ENCODE data around the gene PEPD.

The PEPD gene

DNA sequence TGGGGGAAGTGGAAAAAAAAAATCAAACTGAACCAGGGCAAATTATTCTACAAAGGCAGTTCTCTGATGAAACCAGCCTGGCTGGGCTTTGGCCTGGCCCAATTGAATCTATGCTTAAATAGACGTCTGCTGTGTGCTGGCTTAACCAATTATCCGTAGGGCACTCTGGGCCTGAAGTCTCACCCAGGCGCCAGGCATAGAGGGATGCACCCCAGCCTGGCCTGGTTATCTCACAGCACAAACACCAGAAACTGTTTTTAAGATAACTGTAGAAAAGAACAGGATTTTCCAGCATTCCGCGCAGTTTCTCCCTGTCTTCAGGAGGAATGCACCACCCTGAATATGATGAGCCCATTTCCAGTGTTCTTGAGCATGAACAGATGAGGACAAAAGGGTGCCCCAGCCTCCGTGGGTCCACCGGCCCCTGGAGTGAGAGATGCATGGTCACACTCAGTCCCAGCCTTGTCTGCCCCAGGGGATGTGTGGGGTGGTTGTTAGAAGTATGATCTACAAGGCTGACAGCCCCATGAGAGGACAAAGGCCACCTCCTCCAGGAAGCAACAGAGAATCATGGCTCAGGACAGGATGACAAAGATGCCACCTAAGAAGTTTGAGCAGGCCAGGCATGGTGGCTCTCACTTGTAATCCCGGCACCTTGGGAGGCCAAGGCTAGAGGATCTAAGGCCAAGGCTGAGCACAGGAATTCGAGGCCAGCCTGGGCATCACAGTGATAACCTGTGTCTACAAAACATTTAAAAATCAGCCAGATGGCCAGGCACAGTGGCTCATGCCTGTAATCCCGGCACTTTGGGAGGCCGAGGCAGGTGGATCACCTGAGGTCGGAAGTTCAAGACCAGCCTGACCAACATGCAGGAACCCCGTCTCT is 50.2 kb downstream of the PEPD start:
- DNase-seq: no peak

DNA sequence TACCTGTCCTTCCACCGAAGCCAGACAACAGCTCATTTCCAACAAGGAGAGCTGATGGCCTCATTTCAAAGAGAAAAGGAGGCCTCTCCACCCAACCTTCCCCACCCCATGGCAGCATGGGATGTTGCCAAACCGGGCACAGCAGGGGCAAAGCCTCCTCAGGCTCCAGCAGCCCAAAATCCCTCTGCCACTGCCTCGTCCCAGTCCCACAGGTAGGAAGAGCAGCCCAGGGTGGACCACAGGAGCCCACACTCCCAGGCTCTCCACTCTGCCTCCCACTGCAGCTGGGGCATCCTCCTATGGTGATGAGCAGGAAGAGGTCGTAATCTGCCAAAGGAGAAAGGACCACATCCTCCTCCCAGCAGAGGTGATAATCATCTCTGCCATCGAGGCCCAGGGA is 50.9 kb downstream of the PEPD start:
- DNase-seq: no peak

DNA sequence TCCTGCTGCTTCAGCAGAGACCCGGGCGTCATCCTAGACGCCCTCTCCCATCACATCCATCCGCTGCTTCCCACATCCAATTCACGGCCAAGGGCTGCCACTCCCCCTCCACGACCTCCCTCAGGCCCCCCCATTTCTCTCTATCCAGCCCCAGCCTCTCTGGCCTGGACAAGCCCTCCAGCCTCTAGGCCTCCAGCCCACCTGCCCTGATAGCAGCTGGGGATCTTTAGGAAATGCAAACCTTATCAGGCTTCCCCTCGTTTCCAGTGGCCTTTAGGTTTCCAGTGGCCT is 51.6 kb downstream of the PEPD start:
- no peak for DNase-seq

DNA sequence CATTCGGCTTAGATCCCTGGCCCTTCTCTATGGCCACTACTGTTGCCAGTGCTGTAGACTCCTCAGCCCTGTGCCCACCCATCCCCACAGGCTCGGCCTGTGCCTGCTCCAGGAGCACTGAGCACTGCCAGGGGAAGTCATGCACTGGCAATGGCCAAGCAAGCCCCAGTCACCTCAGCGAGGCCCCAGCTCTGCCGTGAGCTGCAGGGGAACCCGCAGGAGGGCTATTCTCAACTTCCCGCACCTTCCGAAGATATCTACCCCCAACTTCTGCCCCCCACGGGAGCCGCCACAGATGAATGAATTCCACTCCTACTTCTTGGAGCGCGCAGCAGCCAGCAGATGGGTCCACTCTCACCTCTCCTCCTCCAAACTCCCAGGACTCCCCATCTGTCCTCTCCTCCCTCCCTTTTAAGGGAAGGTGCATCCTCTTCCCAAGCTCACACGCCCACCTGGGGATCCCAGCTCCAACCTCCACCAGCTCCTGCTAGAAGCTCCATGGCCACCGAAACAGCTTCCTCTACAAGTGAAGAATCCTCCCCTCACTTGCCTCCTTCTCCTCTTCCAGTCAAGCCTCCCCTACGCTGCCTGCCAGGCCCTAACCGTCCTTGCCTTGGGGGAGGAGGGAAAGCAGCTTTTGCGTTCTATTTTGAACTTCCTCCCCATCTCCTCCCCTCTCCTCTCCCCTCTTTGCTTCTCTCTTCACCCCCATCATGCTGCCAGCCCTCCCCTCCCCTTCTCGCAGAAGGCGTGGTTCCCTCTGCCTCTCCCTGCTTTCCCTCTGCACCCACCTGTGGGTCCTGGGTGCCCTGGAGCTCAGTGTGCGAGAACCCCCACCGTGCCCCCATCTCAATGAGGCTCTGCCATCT is 52.2 kb downstream of the PEPD start:
- DNase-seq: no peak

DNA sequence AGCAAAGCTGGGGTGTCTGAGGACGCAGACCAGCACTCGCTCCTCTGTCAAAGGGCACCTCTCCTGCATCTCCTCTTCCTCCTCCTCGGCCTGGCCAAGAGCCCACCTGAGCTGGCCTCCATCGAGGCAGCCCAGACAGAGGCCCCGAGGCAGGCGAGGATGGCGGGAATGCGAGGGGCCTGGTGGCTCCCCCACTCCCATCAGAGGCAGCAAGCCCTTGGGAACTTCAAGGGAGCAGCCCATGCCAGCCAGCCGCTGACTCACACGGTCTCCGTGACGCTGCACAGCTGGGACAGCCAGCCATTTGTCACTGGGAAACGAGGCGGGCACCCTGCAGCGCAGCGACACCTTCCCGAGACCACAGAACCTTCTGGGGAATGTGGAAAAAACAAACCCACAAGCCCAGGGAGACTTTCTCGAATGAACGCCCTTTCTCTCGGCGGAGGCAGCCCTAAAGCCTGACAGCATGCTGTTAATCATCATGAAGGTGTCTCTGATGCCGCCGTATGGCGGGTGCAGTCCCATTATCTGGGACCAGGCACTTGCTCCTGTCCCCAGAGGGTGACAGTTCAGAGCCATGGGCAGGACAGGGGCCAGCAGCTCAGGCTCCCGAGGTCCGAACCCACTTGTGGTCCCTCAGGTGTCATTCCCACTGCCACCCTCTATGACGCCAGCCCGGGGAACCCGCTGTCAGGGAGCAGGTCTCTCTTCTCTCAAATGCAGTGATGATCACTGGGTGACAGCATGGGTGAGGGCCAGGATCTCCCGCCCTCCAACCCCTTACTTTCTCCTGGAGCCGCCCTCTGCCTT is 53.0 kb downstream of the PEPD start:
- no peak for DNase-seq

DNA sequence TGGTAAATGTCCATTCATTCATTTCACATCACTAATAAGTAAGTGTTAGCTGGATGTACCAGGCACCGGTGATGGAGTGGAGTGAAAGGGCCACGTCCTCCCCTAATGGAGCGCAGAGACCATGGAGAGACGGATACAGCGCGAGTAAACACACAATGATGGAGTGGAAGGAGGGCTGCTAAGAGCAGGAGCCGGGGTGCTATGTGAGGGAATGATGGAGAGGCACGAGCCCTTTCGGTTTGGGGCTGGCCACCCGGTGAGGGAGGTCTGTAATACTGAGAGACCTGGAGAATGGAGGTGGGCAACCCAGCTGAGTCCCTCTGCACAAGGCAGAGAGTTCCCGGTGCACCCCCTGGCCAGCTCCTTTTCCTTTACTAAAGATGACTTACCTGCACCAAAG is 53.7 kb downstream of the PEPD start:
- DNase-seq: no peak

DNA sequence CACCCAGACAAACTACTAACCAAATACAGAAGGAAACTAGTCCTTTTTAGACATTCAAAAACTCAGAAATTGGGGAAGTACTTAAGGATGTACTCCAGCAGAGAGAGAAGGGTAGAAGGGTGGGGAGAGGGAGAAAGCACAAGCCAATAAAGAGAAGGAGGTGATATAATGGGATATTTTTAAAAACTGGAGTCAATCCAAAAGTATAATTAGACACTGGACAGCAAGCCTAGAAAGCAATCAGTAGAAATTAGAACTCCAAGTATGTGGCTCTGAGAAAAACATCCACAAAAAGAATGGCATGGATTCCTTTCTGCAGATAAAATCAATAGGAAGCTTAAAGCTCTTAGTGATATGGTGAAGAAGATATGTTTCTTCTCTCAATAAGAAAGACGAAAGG is 55.8 kb downstream of the PEPD start:
- no peak for DNase-seq

DNA sequence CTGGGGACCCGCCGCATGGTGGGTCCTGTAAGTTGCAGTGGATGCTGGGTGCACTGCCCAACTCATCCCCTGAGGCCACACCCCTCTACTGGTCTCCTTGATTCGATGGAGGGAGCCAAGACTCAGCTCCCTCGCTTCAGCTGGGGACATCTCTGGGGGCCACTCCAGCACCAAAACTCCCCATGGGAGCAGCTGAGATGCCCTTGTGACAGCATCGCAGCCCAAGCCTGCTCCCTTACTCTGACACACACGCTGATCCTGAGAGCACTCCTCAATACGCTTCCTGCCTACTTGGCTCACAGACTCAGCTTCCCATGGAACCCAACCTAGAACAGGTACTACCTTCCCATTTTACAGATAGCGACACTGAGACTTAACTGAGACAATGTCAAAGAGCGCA is 56.2 kb downstream of the PEPD start:
- DNase-seq: no peak

DNA sequence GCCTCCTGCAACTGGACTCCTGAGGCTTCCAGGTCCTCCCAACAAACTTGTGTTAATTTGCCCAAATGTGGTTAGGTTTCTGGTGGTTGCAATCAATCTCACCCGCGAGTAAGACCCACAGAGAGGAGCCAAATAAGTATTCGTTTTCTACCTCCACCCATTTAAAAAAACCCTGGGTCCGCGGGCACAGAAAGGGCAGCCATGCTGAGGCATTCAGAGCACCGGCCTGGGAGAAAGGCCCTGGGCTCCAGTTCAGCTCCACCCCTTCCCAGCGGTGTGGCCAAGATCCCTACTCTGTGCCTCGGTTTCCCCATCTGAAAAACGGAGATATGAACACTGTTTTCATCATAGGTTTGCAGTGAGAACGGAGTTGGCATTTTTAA is 56.9 kb downstream of the PEPD start:
- DNase-seq: no peak

DNA sequence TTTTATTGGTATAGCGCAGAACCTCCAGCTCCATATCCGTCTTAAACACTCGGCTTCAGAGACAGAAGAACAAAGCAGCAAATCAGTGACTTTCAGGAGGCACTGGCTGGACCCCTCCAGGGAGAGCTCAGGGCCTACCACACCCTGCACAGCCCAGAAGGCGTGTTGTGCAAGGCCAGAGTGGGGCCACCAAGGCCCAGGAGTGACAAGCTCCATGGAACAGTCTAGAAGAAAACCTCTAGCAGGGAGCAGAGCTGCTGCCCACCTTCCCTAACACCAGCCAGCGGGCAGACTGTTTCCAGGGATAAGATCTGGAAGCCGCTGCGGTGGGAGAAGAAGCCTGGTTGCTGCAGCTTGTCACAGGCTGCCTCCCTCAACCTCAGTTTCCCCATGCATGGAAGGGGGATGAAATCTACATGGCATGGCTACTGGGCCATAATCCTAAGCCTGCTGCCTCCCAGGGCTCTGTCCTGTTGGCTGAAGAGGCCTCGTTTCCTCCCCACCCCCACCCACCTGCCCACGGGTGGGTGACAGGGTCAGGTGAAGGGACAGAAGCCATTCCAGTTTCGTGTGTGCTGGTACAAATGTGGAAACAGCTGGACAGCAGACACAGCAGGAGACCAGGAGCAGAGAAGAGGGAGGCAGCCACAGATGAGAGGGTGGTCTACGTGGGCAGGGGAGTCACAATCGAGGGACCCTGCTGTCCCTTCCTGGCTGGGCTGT is 57.4 kb downstream of the PEPD start:
- DNase-seq: no peak

DNA sequence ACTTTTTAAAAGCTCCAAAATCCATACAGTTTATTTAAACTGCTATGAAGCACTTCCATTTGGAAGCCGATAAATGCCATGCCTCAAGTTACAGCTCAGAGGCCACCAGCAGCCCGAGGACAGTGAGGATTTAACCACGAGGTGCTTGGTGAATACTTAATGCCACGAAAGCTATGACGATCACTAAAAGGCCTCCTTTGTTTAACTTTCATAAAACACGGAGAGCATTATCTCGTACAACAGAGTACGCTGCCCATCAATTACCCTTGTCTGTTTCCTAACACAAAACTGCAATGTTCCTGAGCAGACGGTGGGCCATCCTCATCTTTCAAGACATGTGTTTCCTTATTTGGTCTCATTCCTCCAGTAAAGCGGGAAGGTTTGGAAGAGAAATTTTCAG is 58.4 kb downstream of the PEPD start:
- no peak for DNase-seq

DNA sequence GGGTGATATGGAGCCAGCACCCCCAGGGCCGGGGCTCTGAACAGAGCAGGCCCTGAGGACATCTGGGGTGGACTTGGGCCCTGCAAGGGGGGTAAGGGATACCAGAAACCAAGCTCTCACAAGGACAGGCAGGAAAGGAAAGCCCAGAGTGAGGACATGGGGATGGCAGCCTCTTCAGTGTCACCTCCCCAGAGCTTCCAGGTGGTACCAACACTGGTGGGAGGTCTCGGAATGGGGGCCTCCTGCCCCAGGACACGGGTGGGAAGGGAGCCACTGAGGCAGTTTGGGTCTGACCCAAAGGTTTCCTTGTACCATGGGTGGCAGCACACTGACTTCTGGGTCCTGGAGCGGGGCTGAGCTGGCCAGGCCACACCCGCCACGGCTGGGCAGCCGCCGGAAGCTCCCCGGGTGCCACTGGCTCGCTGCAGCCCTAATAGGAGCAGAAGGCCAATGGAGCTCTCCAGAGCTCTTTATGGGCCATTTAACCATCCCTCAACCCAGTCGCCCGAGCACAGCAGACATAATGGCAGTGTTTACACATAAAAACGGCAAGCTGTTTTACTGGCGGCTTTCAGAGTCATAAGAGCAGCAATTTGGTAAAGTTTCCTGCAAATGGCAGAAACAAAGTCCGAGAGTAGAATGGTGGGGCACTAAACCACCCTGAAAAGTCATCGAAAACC is 59.3 kb downstream of the PEPD start:
- peak; percentile 63 for DNase-seq

DNA sequence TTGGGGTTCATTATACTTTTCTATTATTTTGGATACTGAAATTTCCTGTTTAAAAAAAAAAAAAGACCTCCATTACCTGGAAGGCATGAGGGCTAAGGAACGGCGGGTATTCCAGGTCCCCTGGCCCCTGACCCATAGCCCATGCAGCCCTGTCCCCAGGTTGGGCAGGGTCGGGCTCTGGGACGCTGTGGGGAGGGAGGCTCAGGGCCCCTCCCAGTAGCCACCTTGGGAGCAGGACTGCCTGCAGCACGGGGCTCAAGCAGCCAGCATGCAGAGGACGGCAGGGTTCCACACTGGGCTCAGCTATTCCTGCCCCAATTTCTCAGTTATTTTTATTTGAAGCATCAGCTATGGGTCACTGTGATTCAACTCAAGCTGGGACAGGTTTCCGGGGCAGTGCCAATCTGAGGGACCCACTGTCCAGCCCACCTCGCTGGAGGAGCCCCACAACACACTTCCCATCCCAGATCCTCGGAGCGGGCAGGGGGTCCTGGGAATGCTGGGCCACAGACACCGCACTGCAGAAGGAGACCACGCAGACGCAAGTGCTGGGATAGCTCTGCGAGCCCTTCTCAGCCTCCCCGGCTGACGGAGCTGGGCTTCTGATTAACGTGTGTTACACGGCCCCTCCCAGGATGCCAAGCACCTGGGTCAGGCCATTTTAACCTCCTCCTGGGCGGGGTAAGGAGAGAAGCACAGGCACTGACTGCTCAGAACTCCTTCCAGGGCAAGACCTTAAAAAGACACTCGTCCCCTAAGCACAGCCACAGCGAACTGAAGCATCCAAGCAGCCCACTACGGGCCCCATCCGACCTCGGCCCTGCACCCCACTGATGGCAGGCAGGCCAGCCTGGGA is 60.1 kb downstream of the PEPD start:
- no peak for DNase-seq

DNA sequence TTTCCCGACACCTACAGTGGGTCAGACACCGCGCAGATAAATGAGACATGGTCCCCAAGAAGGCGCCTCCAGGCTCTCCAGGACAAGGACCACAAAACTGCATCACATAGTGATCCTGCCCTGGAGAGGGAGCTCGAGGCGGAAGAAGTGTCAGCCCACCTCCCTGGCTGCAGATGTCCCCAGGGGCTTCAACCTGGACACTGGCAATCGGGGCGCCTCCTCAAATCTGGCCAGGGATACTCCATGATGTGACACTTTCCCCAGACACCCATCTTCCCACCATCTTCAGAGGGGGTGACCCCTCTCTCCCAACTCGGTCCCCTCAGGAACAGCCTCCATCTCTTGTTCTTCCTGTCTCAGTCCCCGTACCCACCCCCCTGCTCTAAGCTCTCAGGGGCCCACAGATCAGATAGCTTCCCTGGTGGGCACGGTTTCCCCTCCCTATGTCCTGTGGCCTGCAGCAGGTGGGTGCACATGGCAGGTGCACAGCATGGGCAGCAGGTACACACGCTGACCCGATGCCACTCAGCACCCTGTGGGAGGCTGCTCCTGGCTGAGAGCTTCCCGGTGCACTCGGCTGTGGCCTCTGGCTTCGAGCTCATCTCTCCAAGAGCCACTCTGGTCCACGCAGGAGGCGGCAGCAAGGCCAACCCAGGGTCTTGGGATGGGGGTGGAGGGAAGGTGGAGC is 61.2 kb downstream of the PEPD start:
- no peak for DNase-seq

DNA sequence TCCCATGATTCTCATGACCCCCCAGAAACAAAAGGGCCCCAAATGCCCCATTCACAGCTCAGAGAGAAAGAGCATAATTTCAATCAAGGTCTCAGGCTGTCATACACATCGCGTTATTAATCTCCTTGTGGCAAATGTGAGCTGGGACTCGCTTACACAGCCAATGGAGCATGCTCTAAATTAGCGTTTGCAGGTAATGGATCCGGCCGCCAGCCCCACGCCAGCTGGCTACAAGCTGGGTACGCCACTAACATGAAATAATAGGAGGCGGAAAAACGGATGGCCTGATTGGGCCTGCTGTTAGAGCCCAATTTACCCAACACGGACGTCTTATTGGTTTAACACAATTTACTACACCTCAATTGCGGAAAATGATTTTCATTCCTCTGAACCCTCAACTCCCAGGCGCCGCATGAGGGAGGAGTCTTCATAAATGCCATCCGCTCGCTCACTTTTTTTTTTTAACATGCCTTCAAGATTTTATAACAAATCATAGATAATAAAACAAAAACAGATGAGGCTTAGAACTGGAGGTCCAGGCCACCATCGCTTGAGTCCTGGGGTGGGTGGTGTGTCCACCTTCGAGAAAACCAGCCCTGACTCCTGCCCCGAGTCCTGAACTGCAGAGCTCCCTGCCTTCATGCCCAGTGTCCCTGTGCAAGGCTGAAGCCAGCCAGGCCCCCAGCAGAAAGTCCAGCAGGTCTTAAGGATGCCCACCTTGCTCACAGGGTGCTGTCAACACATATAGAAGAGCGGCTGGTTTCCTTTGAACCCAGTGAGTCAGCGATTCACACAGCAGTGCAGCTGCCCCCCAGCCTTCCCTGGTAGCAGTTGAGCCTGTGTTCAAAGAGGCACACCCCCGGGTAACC is 62.1 kb downstream of the PEPD start:
- no peak for DNase-seq

DNA sequence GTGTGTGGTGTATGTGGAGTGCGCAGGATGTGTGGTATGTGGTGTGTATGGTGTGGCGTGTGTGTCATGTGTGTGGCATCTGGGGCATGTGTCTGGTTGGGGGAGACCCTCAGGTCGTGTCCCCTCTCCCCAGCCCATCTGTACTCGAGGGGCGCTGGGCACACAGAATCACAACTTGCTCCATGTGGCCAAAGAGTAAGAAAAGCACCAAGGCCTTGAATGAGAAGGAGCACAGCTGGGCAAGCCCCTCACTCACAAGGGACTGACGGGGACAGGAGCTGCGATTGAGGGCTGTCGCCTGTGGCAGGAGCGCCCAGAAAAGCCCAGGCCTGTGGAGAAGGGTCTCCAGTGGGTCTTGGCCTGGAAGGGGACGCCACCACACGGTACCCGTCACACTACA is 62.8 kb downstream of the PEPD start:
- no peak for DNase-seq

DNA sequence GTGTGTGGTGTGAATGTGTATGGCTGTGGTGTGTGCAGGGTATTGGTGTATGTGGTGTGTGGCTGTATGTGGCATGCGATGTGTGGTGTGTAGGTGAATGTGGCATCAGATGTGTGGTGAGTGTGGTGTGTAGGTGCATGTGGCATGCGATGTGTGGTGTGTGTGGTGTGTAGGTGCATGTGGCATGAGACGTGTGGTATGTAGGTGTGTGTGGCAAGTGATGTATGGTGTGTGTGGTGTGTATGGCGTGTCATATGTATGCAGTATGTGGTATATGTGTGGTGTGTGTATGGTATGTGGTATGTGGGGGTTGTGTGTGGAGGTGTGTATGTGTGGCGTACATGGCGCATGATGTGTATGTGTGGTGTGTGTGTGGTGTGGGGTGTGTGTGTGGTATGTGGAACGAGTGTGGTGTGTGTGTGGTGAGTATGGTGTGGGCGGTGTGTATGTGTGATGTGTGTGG is 63.4 kb downstream of the PEPD start:
- DNase-seq: no peak

DNA sequence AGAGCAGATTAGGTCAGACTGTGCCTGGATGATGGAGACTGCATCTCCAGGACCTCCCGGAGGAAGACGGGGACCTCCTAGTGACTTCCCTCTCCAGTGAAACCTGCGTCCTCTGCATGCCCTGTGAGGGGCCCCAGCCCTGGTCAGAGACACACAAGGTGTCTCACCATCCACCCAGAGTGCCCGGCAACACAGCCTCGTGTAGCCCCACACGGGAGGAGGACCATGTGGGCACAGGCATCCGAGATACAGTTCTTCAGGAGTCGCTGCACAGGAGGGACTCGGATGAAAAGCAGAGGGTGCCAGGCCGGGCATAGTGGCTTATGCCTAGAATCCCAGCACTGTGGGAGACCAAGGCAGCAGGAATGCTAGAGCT is 64.8 kb downstream of the PEPD start:
- DNase-seq: no peak

DNA sequence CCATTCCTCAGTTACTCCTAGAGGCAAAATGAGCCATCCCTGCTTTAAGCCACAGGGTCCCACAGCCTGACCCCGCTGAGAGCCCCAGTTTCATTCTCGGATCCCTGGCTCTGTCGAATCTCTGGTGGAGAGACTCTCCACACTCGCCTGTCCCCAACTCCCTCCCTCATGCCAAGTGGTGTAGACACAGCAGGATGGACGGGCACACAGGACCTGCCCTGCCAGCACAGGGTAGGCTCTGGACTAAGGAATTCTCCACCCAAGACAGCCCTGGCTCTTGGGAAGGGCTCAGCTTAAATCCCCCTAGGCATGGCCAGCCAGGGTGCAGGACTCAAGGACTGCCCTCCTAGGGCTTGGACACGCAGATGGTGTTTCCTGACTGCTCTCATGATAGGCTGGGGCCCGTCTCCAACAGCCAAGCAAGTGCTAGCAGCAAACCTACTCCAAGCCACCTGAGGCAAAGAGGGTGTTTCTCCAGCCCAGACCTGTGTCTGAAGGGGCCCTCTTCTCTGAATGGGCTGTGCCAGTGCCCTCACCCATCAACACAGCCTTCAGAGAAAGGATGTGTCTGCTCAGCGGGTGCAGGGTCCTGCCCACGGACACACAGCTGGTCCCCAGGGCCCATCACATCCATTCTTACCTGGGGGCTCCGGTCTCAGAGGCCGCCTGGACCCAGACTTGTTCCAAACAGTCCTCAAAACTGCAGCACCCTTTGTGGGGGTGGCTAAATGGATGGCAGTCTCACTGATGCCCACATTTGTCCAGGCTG is 65.3 kb downstream of the PEPD start:
- DNase-seq: no peak
